Measurements from ENCODE around the gene CMIP.

Gene CMIP

DNA sequence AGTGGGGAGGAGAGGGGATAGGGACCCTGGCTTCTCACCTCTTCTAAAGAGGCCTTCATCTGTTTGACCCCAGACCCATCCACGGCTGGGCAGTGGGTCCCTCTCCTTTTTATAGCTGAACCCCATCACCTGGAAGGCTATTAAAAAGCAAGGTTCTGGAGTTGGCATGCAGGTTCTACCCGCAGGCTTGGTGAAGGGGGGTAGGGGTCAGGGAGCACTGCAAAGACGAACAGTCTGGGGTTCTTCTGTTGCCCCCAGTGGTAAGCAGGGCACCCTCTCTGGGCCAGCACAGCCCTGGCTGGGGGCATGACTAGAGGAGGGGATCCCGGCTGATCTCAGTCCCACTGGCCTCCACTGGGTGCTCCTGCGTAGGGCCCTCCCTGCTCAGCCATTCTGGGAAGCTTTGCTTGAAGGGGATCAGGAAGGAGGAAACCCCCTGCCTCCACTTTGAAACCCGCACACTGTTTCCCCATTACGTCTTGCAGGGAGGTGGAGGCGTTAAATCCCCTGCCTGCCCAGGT, 13.6 kb downstream of the CMIP start:
- Histone ChIP-seq H3K27ac (ENCODE audit: low read length) (peak overlapping the region; percentile 64), H3K4me3 (ENCODE audit: low read depth in 1 of 2, low read length in 2 of 2) (no peak overlapping the region), H3K36me3 (ENCODE audit: control insufficient read depth in 1 of 2, insufficient read depth in 2 of 2, low read length in 2 of 2) (peaks cover 0 to 6% of the 10 kb centered on the region in 2 donors), H3K27me3 (ENCODE audit: low read depth, low read length) (no peaks in the 10 kb centered on the region), H3K4me1 (ENCODE audit: control insufficient read depth in 1 of 2, insufficient read depth in 2 of 2, low read length in 2 of 2) (peaks cover 16 to 20% of the 10 kb centered on the region in 2 donors), H3K9me3 (ENCODE audit: control insufficient read depth in 1 of 2, low read length in 2 of 2) (no peaks in the 10 kb centered on the region)

DNA sequence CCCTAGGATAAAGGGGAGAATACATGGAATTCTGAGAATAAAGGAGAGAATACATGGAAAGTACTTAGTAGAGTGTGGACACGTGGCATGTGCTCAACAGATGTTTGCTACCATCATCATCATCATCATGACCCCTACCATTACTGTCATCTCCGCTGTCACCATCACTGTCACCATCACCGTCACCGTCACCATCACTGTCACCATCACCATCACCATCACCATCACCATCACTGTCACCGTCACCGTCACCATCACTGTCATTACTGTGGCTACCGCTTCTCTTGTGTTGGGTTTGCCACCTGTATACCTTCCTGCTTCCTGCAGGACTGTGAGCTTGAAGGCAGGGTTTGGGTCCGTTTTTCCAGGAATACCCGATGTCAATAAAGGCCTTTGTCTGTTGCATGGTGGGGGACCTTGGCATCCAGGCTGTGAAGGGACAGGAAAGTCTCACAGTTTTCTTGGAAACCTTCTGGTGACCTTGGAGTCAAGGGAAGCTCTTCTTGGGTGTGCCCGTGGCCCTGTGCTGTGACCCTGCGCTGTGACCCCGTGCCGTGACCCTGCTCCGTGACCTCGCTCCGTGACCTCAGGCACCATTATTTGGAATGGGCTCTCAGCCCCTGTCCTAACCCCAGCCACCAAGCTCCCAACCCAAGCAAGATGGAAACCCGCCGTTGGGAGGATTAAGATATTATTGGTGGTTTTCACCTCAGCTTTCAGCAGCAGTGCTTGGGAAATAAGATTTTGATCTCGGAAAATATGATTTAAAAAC, 14.4 kb downstream of the CMIP start:
- Histone ChIP-seq H3K27me3 (ENCODE audit: low read depth, low read length) (no peaks in the 10 kb centered on the region), H3K4me3 (ENCODE audit: low read depth in 1 of 2, low read length in 2 of 2) (no peak overlapping the region), H3K36me3 (ENCODE audit: control insufficient read depth in 1 of 2, insufficient read depth in 2 of 2, low read length in 2 of 2) (peaks cover 0 to 6% of the 10 kb centered on the region in 2 donors), H3K4me1 (ENCODE audit: control insufficient read depth in 1 of 2, insufficient read depth in 2 of 2, low read length in 2 of 2) (peaks cover 13 to 20% of the 10 kb centered on the region in 2 donors), H3K9me3 (ENCODE audit: control insufficient read depth in 1 of 2, low read length in 2 of 2) (no peaks in the 10 kb centered on the region), H3K27ac (ENCODE audit: low read length) (no peak overlapping the region)

DNA sequence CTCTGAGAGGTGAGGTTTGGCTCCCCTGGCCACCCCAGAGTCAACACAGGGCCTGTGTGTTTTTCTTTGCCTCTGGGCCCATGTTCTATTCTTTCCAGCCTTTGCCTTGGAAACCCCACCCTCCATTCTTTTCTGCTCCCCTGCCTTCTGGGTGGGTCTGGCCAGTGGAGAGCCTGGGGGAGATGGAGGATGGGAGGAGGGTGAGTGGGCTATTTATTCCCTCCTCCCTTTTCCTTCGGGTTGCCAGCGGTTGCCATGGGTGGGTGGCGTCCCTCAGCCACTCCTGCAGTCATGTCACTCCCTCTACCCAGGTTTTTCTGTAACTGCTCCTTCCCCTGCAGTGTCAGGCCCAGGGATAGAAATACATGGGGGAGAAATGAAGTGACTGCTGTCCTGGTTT, 15.5 kb downstream of the CMIP start:
- Histone ChIP-seq H3K4me1 (ENCODE audit: control insufficient read depth in 1 of 2, insufficient read depth in 2 of 2, low read length in 2 of 2) (peaks cover 13 to 20% of the 10 kb centered on the region in 2 donors), H3K9me3 (ENCODE audit: control insufficient read depth in 1 of 2, low read length in 2 of 2) (no peaks in the 10 kb centered on the region)

DNA sequence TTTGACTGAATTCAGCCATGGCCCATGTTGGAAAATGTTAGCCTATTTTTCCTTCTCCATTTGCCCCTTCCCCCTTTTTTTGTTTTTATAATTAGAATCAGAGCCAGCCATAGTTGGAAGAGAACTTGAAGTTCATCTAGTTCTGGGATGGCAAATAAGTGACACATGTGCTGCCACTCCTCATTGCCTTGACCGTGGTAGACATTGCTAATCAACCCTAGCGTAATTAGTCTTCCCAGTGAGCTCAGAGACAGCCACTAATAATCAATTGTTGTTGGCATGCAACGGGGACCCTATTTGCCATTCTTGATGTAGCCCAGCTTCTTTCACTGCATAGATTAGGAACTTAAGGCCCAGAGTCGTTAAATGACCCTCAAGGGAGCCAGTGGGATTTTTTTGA, 16.6 kb downstream of the CMIP start:
- H3K27ac ChIP-seq (ENCODE audit: low read length) = no peak overlapping the region
- H3K4me1 ChIP-seq (ENCODE audit: control insufficient read depth in 1 of 2, insufficient read depth in 2 of 2, low read length in 2 of 2) = peaks cover 13 to 20% of the 10 kb centered on the region in 2 donors
- H3K4me3 ChIP-seq (ENCODE audit: low read depth in 1 of 2, low read length in 2 of 2) = no peak overlapping the region
- no peaks in the 10 kb centered on the region for H3K27me3 ChIP-seq (ENCODE audit: low read depth, low read length)
- H3K36me3 ChIP-seq (ENCODE audit: control insufficient read depth in 1 of 2, insufficient read depth in 2 of 2, low read length in 2 of 2) = peaks cover 0 to 6% of the 10 kb centered on the region in 2 donors
- no peaks in the 10 kb centered on the region for H3K9me3 ChIP-seq (ENCODE audit: control insufficient read depth in 1 of 2, low read length in 2 of 2)

More for the DNA sequence above, 15.5 kb downstream of the CMIP start:
- Histone ChIP-seq H3K27ac (ENCODE audit: low read length) (no peak overlapping the region), H3K27me3 (ENCODE audit: low read depth, low read length) (no peaks in the 10 kb centered on the region), H3K36me3 (ENCODE audit: control insufficient read depth in 1 of 2, insufficient read depth in 2 of 2, low read length in 2 of 2) (peaks cover 0 to 6% of the 10 kb centered on the region in 2 donors), H3K4me3 (ENCODE audit: low read depth in 1 of 2, low read length in 2 of 2) (no peak overlapping the region)

DNA sequence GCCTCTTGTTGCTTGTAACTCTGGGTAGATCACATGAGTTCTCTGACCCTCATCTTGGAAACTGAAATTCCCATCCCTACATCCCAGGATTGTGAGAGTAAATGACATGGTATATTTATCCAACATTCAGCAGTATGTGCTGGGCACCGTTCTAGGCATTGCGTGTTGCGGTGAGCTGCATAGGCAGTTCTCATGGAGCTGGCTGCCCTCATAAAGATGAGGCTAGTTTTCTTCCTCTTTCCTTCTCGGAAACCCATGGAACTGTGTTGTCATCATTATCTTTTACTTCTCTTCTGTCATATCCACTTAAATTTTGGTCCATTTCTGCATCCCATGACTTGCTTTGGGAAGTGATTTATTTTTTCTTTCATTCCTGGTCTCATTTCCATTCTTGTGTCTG, 17.2 kb downstream of the CMIP start:
- Histone ChIP-seq H3K36me3 (ENCODE audit: control insufficient read depth in 1 of 2, insufficient read depth in 2 of 2, low read length in 2 of 2) (peaks cover 0 to 2% of the 10 kb centered on the region in 2 donors), H3K27me3 (ENCODE audit: low read depth, low read length) (no peaks in the 10 kb centered on the region), H3K9me3 (ENCODE audit: control insufficient read depth in 1 of 2, low read length in 2 of 2) (no peaks in the 10 kb centered on the region), H3K27ac (ENCODE audit: low read length) (no peak overlapping the region), H3K4me3 (ENCODE audit: low read depth in 1 of 2, low read length in 2 of 2) (no peak overlapping the region), H3K4me1 (ENCODE audit: control insufficient read depth in 1 of 2, insufficient read depth in 2 of 2, low read length in 2 of 2) (peaks cover 17 to 20% of the 10 kb centered on the region in 2 donors)

DNA sequence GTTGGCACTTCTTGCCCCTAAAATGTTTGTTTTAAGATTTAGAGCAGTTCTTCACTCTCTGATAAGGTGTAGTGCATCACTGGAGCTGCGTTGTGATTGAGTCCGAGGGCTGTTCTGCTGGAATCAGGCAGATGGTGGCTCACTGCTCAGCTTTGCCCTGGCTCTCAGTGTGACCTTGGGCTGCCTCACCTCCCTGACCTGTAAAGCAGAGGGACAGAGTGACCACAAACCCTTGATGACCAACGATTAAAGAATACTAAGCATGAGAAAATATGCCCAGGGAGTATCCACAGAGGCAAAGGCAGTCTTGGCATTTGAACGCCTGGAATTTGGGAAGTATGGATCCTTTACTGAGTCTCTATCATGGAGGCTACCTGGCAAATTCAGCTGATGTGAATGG, 18.1 kb downstream of the CMIP start:
- peaks cover 11 to 12% of the 10 kb centered on the region in 2 donors for H3K4me1 ChIP-seq (ENCODE audit: control insufficient read depth in 1 of 2, insufficient read depth in 2 of 2, low read length in 2 of 2)
- no peak overlapping the region for H3K4me3 ChIP-seq (ENCODE audit: low read depth in 1 of 2, low read length in 2 of 2)
- H3K36me3 ChIP-seq (ENCODE audit: control insufficient read depth in 1 of 2, insufficient read depth in 2 of 2, low read length in 2 of 2) = no peaks in the 10 kb centered on the region
- H3K27ac ChIP-seq (ENCODE audit: low read length) = no peak overlapping the region
- H3K27me3 ChIP-seq (ENCODE audit: low read depth, low read length) = no peaks in the 10 kb centered on the region
- H3K9me3 ChIP-seq (ENCODE audit: control insufficient read depth in 1 of 2, low read length in 2 of 2) = no peaks in the 10 kb centered on the region

DNA sequence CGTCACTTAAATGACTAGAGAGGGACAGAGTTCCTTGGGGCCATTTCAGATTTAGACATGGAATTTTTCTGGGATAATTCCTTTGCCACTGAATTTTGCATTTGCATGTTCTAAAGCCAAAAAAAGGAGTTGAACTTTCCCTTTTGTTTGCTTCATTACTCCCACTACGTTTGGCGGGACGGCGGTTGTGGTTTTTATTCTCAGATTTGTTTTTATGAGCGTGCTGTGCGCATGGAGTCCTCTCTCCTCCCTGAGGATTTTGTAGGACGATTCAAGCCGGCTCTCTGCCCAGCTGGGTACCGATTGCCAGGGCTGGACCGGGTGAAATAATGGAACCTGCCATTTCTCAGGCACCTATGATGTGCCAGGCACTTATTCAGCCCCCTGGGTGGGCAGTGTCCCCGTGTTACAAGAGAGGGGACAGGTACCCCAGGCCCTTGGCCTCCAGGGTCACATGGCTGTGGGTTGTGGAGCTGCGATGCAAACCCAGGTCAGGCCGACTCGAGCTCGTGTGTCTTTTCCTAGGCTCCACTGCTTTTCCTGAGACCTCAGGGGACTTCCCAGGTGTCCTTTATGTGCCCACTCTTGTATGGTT, 18.8 kb downstream of the CMIP start:
- Histone ChIP-seq H3K36me3 (ENCODE audit: control insufficient read depth in 1 of 2, insufficient read depth in 2 of 2, low read length in 2 of 2) (no peaks in the 10 kb centered on the region), H3K4me1 (ENCODE audit: control insufficient read depth in 1 of 2, insufficient read depth in 2 of 2, low read length in 2 of 2) (peaks cover 4% of the 10 kb centered on the region in 2 donors), H3K27ac (ENCODE audit: low read length) (no peak overlapping the region), H3K4me3 (ENCODE audit: low read depth in 1 of 2, low read length in 2 of 2) (no peak overlapping the region), H3K9me3 (ENCODE audit: control insufficient read depth in 1 of 2, low read length in 2 of 2) (no peaks in the 10 kb centered on the region), H3K27me3 (ENCODE audit: low read depth, low read length) (no peaks in the 10 kb centered on the region)

DNA sequence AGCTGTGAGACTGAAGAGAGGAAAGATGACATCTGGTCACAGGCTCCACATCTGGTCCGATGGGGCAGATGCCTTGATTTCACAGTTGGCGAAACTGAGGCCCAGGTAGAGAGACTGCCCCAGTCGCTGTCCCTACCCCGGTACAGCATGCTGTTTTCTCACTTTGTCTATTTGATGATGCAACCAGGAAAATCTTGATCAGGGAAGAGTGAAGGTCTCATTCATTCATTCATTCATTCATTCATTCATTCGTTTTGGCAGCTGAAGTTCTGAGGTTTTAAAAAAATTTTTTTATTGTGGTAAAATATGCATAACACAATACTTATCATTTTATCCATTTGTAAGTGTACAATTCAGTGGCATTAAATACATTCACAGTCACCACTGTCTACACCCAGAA, 19.7 kb downstream of the CMIP start:
- peaks cover 4 to 6% of the 10 kb centered on the region in 2 donors for H3K4me1 ChIP-seq (ENCODE audit: control insufficient read depth in 1 of 2, insufficient read depth in 2 of 2, low read length in 2 of 2)
- H3K9me3 ChIP-seq (ENCODE audit: control insufficient read depth in 1 of 2, low read length in 2 of 2) = no peaks in the 10 kb centered on the region
- H3K27ac ChIP-seq (ENCODE audit: low read length) = no peak overlapping the region

DNA sequence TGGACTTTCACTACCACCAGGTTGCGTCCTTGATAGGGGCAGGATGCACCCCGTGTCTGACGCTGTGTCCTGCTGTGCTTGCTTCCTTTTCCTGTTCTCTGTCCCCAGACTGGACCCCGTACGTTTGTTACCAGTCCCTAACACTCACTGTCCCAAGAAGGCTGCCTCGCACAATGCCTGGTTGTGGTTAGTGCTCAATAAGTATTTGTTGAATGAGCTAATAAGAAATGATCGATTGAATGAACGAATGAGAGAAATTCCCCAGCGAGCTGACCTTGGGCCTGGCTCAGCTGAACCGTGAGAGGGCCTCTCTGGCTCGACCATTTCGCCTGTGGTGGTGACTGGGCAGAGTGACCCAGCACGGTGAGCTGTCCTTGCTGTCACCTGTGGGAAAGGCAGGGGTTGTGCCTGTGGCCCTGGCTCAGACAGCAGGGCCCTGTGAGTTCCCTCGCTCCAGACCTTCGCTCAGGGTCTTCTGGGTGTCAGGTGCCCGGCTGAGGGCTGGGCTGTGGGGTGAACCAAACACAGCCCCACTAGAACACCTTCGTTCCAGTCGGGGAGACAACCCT, 20.9 kb downstream of the CMIP start:
- no peak overlapping the region for H3K27ac ChIP-seq (ENCODE audit: low read length)
- H3K9me3 ChIP-seq (ENCODE audit: control insufficient read depth in 1 of 2, low read length in 2 of 2) = no peaks in the 10 kb centered on the region
- peaks cover 4 to 14% of the 10 kb centered on the region in 2 donors for H3K4me1 ChIP-seq (ENCODE audit: control insufficient read depth in 1 of 2, insufficient read depth in 2 of 2, low read length in 2 of 2)
- H3K36me3 ChIP-seq (ENCODE audit: control insufficient read depth in 1 of 2, insufficient read depth in 2 of 2, low read length in 2 of 2) = no peaks in the 10 kb centered on the region
- H3K4me3 ChIP-seq (ENCODE audit: low read depth in 1 of 2, low read length in 2 of 2) = no peak overlapping the region
- no peaks in the 10 kb centered on the region for H3K27me3 ChIP-seq (ENCODE audit: low read depth, low read length)

More for the DNA sequence above, 19.7 kb downstream of the CMIP start:
- Histone ChIP-seq H3K4me3 (ENCODE audit: low read depth in 1 of 2, low read length in 2 of 2) (no peak overlapping the region), H3K36me3 (ENCODE audit: control insufficient read depth in 1 of 2, insufficient read depth in 2 of 2, low read length in 2 of 2) (no peaks in the 10 kb centered on the region), H3K27me3 (ENCODE audit: low read depth, low read length) (no peaks in the 10 kb centered on the region)

DNA sequence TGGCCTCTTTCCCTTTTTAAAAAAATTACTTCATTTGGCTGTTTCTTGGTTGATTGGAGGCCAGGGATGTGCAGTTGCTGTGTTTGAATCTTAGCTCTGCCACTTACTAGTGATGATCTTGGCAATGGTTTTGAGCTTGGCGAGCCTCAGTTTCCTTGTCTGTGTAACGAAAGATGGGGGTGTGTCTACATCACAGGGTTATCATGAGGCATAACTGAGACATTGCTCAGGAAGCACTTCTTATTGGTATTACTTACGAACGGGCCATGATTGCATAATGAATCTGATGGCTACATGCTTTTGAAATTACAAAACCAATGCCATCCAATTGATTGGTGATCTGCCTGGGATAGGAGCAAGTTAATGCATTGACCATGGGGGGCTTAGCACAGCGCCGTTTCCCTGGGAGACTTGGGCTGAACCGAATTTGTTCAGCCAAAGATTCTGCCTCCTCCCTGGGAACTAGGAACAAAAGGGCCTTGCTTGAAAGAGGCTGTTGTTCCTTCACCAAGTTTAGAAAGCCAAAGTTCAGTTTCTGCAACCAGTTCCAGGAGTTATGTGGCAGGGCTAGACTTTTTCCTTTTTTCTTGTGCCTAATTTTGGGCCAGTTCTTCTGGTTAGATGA, 21.9 kb downstream of the CMIP start:
- H3K4me1 ChIP-seq (ENCODE audit: control insufficient read depth in 1 of 2, insufficient read depth in 2 of 2, low read length in 2 of 2) = peaks cover 4 to 14% of the 10 kb centered on the region in 2 donors
- no peaks in the 10 kb centered on the region for H3K36me3 ChIP-seq (ENCODE audit: control insufficient read depth in 1 of 2, insufficient read depth in 2 of 2, low read length in 2 of 2)
- H3K9me3 ChIP-seq (ENCODE audit: control insufficient read depth in 1 of 2, low read length in 2 of 2) = no peaks in the 10 kb centered on the region
- no peaks in the 10 kb centered on the region for H3K27me3 ChIP-seq (ENCODE audit: low read depth, low read length)
- no peak overlapping the region for H3K4me3 ChIP-seq (ENCODE audit: low read depth in 1 of 2, low read length in 2 of 2)
- no peak overlapping the region for H3K27ac ChIP-seq (ENCODE audit: low read length)

DNA sequence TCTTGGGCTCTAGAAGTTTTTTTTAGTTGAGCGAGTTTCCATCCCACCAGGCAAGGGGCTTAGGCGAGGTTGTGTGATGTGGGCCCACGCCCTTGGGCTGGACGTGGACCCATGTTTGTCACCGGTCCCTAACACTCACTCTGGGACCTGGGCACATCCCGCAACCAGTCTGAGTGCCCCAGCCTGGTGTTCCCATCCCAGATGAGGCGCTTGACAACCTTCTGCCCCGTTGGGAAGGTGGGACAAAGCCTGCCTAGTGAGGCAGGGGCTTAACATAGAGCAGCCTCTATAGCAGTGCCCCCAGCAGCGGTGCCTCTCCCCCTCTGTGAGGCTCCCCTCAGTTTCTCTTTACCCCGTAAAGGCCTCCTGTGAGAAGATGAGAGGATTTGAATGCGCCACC, 22.5 kb downstream of the CMIP start:
- Histone ChIP-seq H3K27me3 (ENCODE audit: low read depth, low read length) (no peaks in the 10 kb centered on the region), H3K36me3 (ENCODE audit: control insufficient read depth in 1 of 2, insufficient read depth in 2 of 2, low read length in 2 of 2) (peaks cover 0 to 4% of the 10 kb centered on the region in 2 donors), H3K4me3 (ENCODE audit: low read depth in 1 of 2, low read length in 2 of 2) (no peak overlapping the region), H3K4me1 (ENCODE audit: control insufficient read depth in 1 of 2, insufficient read depth in 2 of 2, low read length in 2 of 2) (peaks cover 4 to 20% of the 10 kb centered on the region in 2 donors), H3K9me3 (ENCODE audit: control insufficient read depth in 1 of 2, low read length in 2 of 2) (no peaks in the 10 kb centered on the region), H3K27ac (ENCODE audit: low read length) (no peak overlapping the region)

All from muscle layer of duodenum (tissue), 2 donors.